SK-N-SH (cell line): Measurements from ENCODE around the gene SCAF11. TPM values are rescaled to one million over a fixed set of nuclear protein-coding genes. Genes with fewer than 3 reads are reported as not detected.
"Not testable (repeated sequence)": the region's sequence is repeated elsewhere in the genome, so short reads cannot be mapped to it uniquely, and the experiment has no call there.

Experiments
- CTCF ChIA-PET: fragments of 300-600, 350-600 bp; formaldehyde crosslinking; extraction: SDS; loops from one replicate; lab custom pipeline; 2021; lab: Yijun Ruan, JAX
- POLR2A ChIA-PET: fragments of 350-600 bp; sonication (Branson Sonifier 250); formaldehyde crosslinking; extraction: SDS; loops from one replicate; lab custom pipeline; 2020; ENCODE audit warnings: antibody characterized with exemption, inconsistent platforms; lab: Yijun Ruan, JAX
- DNase-seq: peaks from one replicate; pipeline ENCODE4 v3.0.0; 2012
- H2AFZ ChIP-seq: fragments of 200-600 bp; sonication (generic); 2 replicates; pipeline ENCODE4 v1.8.1; 2016; ENCODE audit warnings: antibody characterized with exemption, mild to moderate bottlenecking, low read depth
- H3F3A ChIP-seq: fragments of 200-600 bp; sonication (generic); replicated peaks from 2 replicates; pipeline ENCODE3; 2016; ENCODE audit warnings: antibody characterized with exemption, mild to moderate bottlenecking; ENCODE audit not compliant: insufficient read depth
- H3K27ac ChIP-seq, 2 experiments: fragments of 200-500 bp in 1 of 2; fragments of 200-600 bp in 1 of 2; sonication (Bioruptor generic) in 1 of 2; sonication (generic), shearing (Covaris generic) in 1 of 2; 2 replicates each; pipeline versions ENCODE4 v1.5.1 to v1.6.1; 2014 to 2016; ENCODE audit warnings: low read depth in 2 of 2, inconsistent platforms in 1 of 2, low read length in 1 of 2, mild to moderate bottlenecking in 1 of 2, mixed read lengths in 1 of 2
- H3K27me3 ChIP-seq: fragments of 200-600 bp; sonication (generic), shearing (Covaris generic); 2 replicates; pipeline ENCODE4 v1.6.1; 2016; ENCODE audit warnings: mixed run types; ENCODE audit not compliant: insufficient read depth
- H3K36me3 ChIP-seq, 2 experiments: fragments of 200-500 bp in 1 of 2; fragments of 200-600 bp in 1 of 2; sonication (Bioruptor generic) in 1 of 2; sonication (generic) in 1 of 2; replicated peaks in 1 of 2; 2 replicates each; pipeline versions ENCODE3 to v1.5.1; 2014 to 2016; ENCODE audit warnings: low read length in 1 of 2, mild to moderate bottlenecking in 1 of 2; ENCODE audit not compliant: insufficient read depth in 2 of 2, control insufficient read depth in 1 of 2
- H3K4me1 ChIP-seq, 2 experiments: fragments of 200-500 bp in 1 of 2; fragments of 200-600 bp in 1 of 2; sonication (Bioruptor generic) in 1 of 2; sonication (generic), shearing (Covaris generic) in 1 of 2; 2 replicates each; pipeline versions ENCODE4 v1.5.1 to v1.6.1; 2014 to 2016; ENCODE audit warnings: low read depth in 1 of 2, low read length in 1 of 2, mixed run types in 1 of 2; ENCODE audit not compliant: insufficient read depth in 2 of 2, control insufficient read depth in 1 of 2
- H3K4me2 ChIP-seq: fragments of 200-600 bp; sonication (generic), shearing (Covaris generic); 2 replicates; pipeline ENCODE4 v1.6.1; 2017; ENCODE audit warnings: mixed run types
- H3K4me3 ChIP-seq, 2 experiments: fragments of 200-500 bp in 1 of 2; fragments of 200-600 bp in 1 of 2; sonication (Bioruptor generic) in 1 of 2; sonication (generic), shearing (Covaris generic) in 1 of 2; 2 replicates each; pipeline versions ENCODE4 v1.5.1 to v1.8.1; 2014 to 2016; ENCODE audit warnings: low read depth in 2 of 2, inconsistent platforms in 1 of 2, low read length in 1 of 2, mild to moderate bottlenecking in 1 of 2, mixed read lengths in 1 of 2, moderate library complexity in 1 of 2
- H3K79me2 ChIP-seq: fragments of 200-600 bp; sonication (generic); 2 replicates; pipeline ENCODE4 v1.8.1; 2017; ENCODE audit warnings: mild to moderate bottlenecking; ENCODE audit not compliant: insufficient read depth
- H3K9ac ChIP-seq: fragments of 200-600 bp; sonication (generic); 2 replicates; pipeline ENCODE4 v1.6.1; 2017; ENCODE audit warnings: mixed run types
- H3K9me2 ChIP-seq: fragments of 200-600 bp; sonication (generic); 2 replicates; pipeline ENCODE4 v1.6.1; 2017; ENCODE audit warnings: mixed run types
- H3K9me3 ChIP-seq: fragments of 200-600 bp; sonication (generic); 2 replicates; pipeline ENCODE4 v1.6.1; 2017; ENCODE audit warnings: mixed run types, mild to moderate bottlenecking, moderate library complexity
- H4K20me1 ChIP-seq: fragments of 200-600 bp; sonication (generic); 2 replicates; pipeline ENCODE4 v1.6.1; 2017; ENCODE audit warnings: mild to moderate bottlenecking, mixed run types; ENCODE audit not compliant: insufficient read depth
- CHD2 ChIP-seq: fragments of 150-350 bp; IDR thresholded peaks from 2 replicates; pipeline ENCODE4 v1.6.1; 2018; ENCODE audit warnings: low read length; ENCODE audit not compliant: partially characterized antibody
- EZH2phosphoT487 ChIP-seq: fragments of 200-600 bp; sonication (generic); IDR thresholded peaks from 2 replicates; pipeline ENCODE4 v1.6.1; 2017; ENCODE audit warnings: low read depth, mixed run types, mild to moderate bottlenecking, antibody characterized with exemption, moderate library complexity, borderline replicate concordance
- FOXJ3 ChIP-seq: sonication (generic); formaldehyde crosslinking; IDR thresholded peaks from 2 replicates; pipeline ENCODE4 v1.5.1; 2020; ENCODE audit warnings: mild to moderate bottlenecking, missing genetic modification reagents
- FOXM1 ChIP-seq: IDR thresholded peaks from 2 replicates; pipeline ENCODE4 v1.4.0; 2012; ENCODE audit warnings: low read depth, mild to moderate bottlenecking
- GATA2 ChIP-seq: sonication (generic); formaldehyde crosslinking; IDR thresholded peaks from 2 replicates; pipeline ENCODE4 v1.5.0; 2020; ENCODE audit warnings: mild to moderate bottlenecking, missing genetic modification reagents
- NFIC ChIP-seq: IDR thresholded peaks from 2 replicates; pipeline ENCODE4 v1.4.0; 2012; ENCODE audit warnings: borderline replicate concordance
- RAD21 ChIP-seq: IDR thresholded peaks from 2 replicates; pipeline ENCODE4 v1.6.1; 2012; ENCODE audit warnings: mild to moderate bottlenecking, low read length
- RCOR1 ChIP-seq: fragments of 150-350 bp; IDR thresholded peaks from 2 replicates; pipeline ENCODE4 v1.6.1; 2017; ENCODE audit warnings: antibody characterized with exemption, low read length
- WGBS: methylation state at CpG from one replicate; pipeline ENCODE4 v1.1.6; 2017; ENCODE audit warnings: low lambda C conversion rate; 5-methylcytosine and 5-hydroxymethylcytosine counted together
- polyA plus RNA-seq, 3 experiments: library from polyadenylated mRNA; depleted of rRNA; stranded (reverse); fragments of >200 nt; gene quantifications; 2 replicates each; pipeline ENCODE4 v1.2.3, GENCODE V29; 2012
- TF ChIP-seq, protein P1 (sequence below): fragments of 150-350 bp; IDR thresholded peaks from 2 replicates; pipeline ENCODE4 v1.6.1; 2017; ENCODE audit warnings: antibody characterized with exemption, low read length, low read depth, borderline replicate concordance
- TF ChIP-seq, protein P2 (sequence below): fragments of 200-600 bp; sonication (generic); IDR thresholded peaks from 2 replicates; pipeline ENCODE4 v1.6.1; 2017; ENCODE audit warnings: antibody characterized with exemption, mild to moderate bottlenecking, moderate library complexity
- TF ChIP-seq, protein P3 (sequence below): IDR thresholded peaks from 2 replicates; pipeline ENCODE4 v1.4.0; 2012; ENCODE audit warnings: low read depth, borderline replicate concordance

The SCAF11 gene
- polyA plus RNA-seq, 1 of the 3 experiments (the other 2 are of a cell fraction): 26.1 TPM

- Histone ChIP-seq H3K9me3 (no peaks in the 10 kb centered on the region), H3K4me1 (no peaks in the 10 kb centered on the region), H3K27ac (no peak overlapping the region), H3K9me2 (no peaks in the 10 kb centered on the region), H3K27me3 (no peaks in the 10 kb centered on the region; the same call in 1 of the 2 replicates), H4K20me1 (no peaks in the 10 kb centered on the region), H3F3A (no peaks in the 10 kb centered on the region), H3K36me3 (no peaks in the 10 kb centered on the region), H3K79me2 (no peaks in the 10 kb centered on the region), H3K9ac (no peak overlapping the region), H3K4me2 (no peak overlapping the region), H2AFZ (no peak overlapping the region), H3K4me3 (no peak overlapping the region)
- POLR2A ChIA-PET: no interaction called here
- DNase-seq: peak; percentile 14
- TF ChIP-seq, protein P1, sequence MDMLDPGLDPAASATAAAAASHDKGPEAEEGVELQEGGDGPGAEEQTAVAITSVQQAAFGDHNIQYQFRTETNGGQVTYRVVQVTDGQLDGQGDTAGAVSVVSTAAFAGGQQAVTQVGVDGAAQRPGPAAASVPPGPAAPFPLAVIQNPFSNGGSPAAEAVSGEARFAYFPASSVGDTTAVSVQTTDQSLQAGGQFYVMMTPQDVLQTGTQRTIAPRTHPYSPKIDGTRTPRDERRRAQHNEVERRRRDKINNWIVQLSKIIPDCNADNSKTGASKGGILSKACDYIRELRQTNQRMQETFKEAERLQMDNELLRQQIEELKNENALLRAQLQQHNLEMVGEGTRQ: no peak
- TF ChIP-seq RAD21 (peak; percentile 43), NFIC (no peak)
- TF ChIP-seq, protein P2, sequence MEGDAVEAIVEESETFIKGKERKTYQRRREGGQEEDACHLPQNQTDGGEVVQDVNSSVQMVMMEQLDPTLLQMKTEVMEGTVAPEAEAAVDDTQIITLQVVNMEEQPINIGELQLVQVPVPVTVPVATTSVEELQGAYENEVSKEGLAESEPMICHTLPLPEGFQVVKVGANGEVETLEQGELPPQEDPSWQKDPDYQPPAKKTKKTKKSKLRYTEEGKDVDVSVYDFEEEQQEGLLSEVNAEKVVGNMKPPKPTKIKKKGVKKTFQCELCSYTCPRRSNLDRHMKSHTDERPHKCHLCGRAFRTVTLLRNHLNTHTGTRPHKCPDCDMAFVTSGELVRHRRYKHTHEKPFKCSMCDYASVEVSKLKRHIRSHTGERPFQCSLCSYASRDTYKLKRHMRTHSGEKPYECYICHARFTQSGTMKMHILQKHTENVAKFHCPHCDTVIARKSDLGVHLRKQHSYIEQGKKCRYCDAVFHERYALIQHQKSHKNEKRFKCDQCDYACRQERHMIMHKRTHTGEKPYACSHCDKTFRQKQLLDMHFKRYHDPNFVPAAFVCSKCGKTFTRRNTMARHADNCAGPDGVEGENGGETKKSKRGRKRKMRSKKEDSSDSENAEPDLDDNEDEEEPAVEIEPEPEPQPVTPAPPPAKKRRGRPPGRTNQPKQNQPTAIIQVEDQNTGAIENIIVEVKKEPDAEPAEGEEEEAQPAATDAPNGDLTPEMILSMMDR: peak; percentile 64
- WGBS: 45% methylated on average over 2 of the region's 2 CpGs
- CTCF ChIA-PET: interaction anchor here (0.6 to 3.3 kb wide), 9 partner anchors 13 to 873 kb away, joined by 3 to 19 read pairs (median 3); partner anchors contain the start of gene SCAF11
Measured at GRCh38 chr12:46005151-46005797, 14.9 kb upstream of the SCAF11 start.

- POLR2A ChIA-PET: no interaction called here
- Histone ChIP-seq H3K27me3 (no peaks in the 10 kb centered on the region; the same call in 1 of the 2 replicates), H3K36me3 (no peaks in the 10 kb centered on the region), H3K4me1 (no peaks in the 10 kb centered on the region), H3K9me3 (no peaks in the 10 kb centered on the region)
- CTCF ChIA-PET: interaction anchor here (0.6 to 3.3 kb wide), 8 partner anchors 14 to 745 kb away, joined by 3 to 19 read pairs (median 3); partner anchors contain the start of gene SCAF11
- no peak for DNase-seq
- no peak for TF ChIP-seq CHD2
- no peak for TF ChIP-seq FOXM1
- TF ChIP-seq FOXJ3: no peak
- TF ChIP-seq GATA2 (CRISPR knock-in tag): no peak
- no peak for TF ChIP-seq EZH2phosphoT487
- no peak for TF ChIP-seq RAD21
- TF ChIP-seq RCOR1: no peak
- TF ChIP-seq, protein P3, sequence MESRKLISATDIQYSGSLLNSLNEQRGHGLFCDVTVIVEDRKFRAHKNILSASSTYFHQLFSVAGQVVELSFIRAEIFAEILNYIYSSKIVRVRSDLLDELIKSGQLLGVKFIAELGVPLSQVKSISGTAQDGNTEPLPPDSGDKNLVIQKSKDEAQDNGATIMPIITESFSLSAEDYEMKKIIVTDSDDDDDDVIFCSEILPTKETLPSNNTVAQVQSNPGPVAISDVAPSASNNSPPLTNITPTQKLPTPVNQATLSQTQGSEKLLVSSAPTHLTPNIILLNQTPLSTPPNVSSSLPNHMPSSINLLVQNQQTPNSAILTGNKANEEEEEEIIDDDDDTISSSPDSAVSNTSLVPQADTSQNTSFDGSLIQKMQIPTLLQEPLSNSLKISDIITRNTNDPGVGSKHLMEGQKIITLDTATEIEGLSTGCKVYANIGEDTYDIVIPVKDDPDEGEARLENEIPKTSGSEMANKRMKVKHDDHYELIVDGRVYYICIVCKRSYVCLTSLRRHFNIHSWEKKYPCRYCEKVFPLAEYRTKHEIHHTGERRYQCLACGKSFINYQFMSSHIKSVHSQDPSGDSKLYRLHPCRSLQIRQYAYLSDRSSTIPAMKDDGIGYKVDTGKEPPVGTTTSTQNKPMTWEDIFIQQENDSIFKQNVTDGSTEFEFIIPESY: no peak
- TF ChIP-seq, all 33 proteins: peak for 0
- 30% methylated on average over 4 of the region's 4 CpGs for WGBS
- no peaks in the 10 kb centered on the region for H3K9me2 ChIP-seq
- no peaks in the 10 kb centered on the region for H3K79me2 ChIP-seq
- no peak overlapping the region for H2AFZ ChIP-seq
- H3K9ac ChIP-seq: no peak overlapping the region
- no peak overlapping the region for H3K4me2 ChIP-seq
- H4K20me1 ChIP-seq: no peaks in the 10 kb centered on the region
- H3K27ac ChIP-seq: no peak overlapping the region
- no peak overlapping the region for H3K4me3 ChIP-seq
- no peaks in the 10 kb centered on the region for H3F3A ChIP-seq
Measured at GRCh38 chr12:46004715-46005114, 14.3 kb upstream of the SCAF11 start.

- H3K27me3 ChIP-seq, DNase-seq: not testable (repeated sequence)
Measured at GRCh38 chr12:46000076-46000475, 9.7 kb upstream of the SCAF11 start.

More at GRCh38 chr12:46000076-46000475, 9.7 kb upstream of the SCAF11 start:
- H3K4me3 ChIP-seq, H3K36me3 ChIP-seq, H3F3A ChIP-seq, H3K9me2 ChIP-seq, CTCF ChIA-PET, H3K4me1 ChIP-seq, H4K20me1 ChIP-seq, H3K4me2 ChIP-seq, H3K79me2 ChIP-seq, H3K9me3 ChIP-seq, H3K27ac ChIP-seq, H2AFZ ChIP-seq, H3K9ac ChIP-seq, POLR2A ChIA-PET: not testable (repeated sequence)
- 97% methylated on average over 6 of the region's 30 CpGs for WGBS
